GM23248 (cell line): ENCODE results near the gene ROR1.

Experiments
- EZH2 ChIP-seq: fragments of 200-600 bp; sonication (generic); IDR thresholded peaks from 2 replicates; pipeline ENCODE4 v1.6.1; 2018; ENCODE audit warnings: antibody characterized with exemption, mild to moderate bottlenecking; ENCODE audit not compliant: insufficient read depth, poor library complexity, severe bottlenecking
- EZH2phosphoT487 ChIP-seq: fragments of 200-600 bp; sonication (generic); IDR thresholded peaks from 2 replicates; pipeline ENCODE4 v1.6.1; 2018; ENCODE audit warnings: antibody characterized with exemption, moderate library complexity, mild to moderate bottlenecking, low read depth; ENCODE audit not compliant: insufficient read depth

GRCh38 chr1:64220241-64220640 lies 446.4 kb downstream of the ROR1 start:
- no peak for TF ChIP-seq EZH2
- no peak for TF ChIP-seq EZH2phosphoT487
